Epidermal melanocyte (primary cell): ENCODE measurements around the gene FIBCD1.
"Not testable (repeated sequence)": the region's sequence is repeated elsewhere in the genome, so short reads cannot be mapped to it uniquely, and the experiment has no call there.

Source experiments
- DNase-seq: peaks from one replicate; pipeline ENCODE4 v3.0.0; 2011; ENCODE audit warnings: low spot score; ENCODE audit not compliant: insufficient read length

FIBCD1 gene

DNA sequence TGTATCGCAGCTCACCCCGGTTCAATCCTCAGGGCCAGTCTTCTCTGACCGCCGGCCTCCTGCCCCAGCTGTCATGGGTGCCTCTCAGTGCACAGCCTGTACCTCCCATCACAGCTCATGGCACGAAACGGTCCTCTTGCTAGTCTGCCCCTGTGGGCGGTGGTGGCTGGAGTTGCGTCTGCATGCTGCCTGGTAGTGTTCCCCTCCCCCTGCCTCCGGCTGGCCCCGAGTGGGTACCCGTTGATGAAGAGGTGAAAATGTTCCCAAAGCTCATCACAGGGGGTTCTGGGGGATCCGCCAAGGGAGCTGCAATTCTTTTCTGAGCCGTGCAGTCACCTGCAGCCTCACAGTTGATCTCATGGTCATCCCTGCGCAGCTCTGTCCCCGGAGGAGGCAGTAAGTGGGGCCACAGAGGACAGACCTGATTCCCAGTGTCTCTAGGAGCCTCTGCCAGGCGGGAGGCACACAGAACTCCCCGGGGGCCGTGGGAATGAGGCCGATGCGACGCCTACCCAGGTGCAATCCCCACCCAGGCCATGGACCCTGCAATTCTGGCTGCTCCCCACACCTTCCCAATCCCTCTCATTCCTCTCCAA is 34.7 kb upstream of the FIBCD1 start:
- no peak for DNase-seq

DNA sequence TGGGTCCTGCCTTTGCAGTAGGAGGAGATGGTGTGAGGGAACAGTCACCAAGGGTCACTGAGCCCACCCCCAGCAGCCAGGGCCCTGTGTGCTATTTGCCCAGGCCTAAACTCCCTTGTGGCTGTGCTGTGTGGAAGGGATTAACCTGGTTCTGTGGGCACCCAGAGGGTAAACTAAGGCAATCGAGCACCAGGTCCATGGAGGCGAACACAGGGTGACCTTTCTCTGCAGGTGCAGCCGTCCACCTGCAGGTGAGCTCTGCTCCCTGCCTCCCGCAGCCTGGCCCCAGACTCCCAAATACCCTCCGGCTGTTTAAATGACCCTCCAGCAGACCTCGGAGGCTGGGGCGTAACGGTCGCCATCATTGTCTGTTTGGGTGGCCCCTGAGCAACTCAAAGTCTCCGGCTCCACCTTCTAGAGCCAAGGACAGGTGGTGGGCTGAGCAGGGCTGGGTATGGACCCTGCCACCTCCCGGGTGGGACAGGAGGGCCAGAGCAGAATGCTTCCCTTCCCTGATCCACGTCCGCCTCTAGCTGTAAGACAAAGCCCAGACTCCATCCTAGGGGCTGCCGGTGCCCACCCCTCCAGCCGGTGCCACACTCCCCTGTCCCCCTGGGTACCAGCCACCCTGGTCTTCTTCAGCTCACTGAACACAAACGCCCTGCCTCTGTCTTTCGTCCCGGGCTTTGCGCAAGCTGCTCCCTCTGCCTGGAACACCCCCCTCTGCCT is 34.1 kb upstream of the FIBCD1 start:
- DNase-seq, result no peak

DNA sequence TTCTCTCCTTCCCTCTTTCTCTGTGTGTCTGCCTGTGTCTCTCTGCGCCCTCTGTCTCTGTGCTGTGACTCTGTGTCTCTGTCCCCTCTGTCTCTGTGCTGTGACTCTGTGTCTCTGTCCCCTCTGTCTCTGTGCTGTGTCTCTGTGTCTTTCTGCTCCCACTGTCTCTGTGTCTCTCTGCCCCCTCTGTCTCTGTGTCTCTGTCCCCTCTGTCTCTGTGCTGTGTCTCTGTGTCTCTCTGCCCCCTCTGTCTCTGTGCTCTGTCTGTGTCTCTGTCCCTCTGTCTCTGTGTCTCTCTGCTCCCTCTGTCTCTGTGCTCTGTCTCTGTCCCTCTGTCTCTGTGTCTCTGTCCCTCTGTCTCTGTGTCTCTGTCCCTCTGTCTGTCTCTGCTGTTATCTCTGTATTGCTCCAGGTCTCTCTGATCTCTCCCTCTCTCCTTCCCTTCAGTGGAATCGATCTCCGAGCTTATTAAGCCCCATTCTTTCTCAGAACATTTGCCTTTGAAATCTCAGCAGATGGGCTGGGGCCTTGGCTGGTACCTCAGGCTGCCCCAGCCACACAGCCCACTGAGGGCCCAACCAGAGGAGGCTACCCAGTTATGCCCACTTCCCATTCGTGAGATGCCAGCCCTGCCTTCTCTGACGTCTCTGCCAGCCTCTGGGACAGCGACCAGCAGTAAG is 33.4 kb upstream of the FIBCD1 start:
- DNase-seq, result no peak

DNA sequence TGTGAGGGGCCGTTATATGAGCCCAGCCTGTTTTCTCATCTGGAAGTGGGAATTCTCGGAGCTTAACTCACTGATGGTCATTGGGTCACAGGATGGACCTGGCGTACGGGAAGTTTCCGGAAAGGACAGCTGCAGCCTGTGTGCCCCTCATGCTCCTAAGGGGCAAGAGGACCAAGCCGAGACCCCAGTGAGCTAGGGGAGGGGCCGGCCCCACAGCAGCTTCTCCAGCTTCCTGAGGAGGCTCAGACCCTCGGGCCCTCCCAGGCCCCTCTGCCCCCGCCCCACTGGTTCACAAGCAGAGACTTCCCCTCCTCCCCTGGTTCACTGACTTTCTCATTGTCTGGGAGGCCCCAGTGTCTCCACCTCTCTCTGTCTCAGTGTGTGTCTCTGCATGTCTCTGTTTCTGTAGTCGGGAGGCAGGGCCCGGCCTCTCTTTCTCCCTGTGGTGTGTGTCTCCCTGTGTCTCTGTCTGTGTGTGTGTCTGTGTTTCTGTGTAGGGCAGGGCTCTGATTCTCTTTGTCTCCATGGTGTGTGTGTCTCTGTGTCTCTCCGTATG is 32.3 kb upstream of the FIBCD1 start:
- DNase-seq, result no peak

DNA sequence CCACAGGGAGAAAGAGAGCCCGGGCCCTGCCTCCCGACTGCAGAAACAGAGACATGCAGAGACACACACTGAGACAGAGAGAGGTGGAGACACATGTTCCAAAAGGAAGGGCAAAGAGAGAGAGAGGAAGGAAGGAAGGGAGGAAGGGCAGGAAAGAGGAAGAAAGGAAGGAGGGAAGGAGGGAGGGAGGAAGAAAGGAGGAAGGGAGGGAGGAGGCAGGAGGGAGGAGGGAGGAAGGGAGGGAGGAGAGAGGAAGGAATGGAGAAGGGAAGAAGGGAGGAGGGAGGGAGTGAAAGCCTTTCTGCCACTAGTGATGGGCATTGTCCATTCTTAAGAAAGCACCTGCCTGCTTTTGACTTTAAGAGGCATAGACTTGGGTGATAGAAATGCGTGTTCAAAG is 31.8 kb upstream of the FIBCD1 start:
- DNase-seq, result no peak

DNA sequence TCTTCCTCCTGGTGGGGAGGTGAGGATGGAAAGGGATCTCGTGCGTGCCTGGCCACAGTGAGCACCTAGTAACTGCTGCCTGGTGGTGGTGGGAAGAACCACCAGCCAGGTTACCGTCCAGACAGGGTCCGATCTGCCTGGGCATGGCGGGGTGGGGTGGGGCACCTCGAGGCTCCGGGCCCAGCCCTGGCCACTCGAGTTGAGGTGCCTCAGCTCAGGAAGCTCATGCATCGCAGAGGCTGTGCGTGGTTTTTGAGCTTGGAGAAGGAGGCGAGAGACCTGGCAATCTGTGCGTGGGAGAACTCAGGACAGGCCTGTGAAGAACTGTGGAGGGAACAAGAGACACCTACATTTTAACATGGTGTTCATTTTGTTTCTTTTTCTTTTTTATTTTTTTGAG is 31.0 kb upstream of the FIBCD1 start:
- DNase-seq, result no peak

DNA sequence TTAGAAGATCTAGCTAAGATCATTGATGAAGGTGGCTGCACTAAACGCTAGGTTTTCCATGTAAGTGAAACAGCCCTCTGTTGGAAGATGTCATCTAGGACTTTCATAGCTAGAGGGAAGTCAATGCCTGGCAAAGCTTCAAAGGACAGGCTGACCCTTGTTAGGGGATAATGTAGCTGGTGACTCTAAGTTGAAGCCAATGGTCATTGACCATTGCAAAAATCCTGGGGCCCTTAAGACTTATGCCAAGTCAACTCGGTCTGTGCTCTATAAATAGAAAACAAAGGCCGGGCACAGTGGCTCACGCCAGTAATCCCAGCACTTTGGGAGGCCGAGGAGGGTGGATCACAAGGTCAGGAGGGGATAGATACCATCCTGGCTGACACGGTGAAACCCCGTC is 26.6 kb upstream of the FIBCD1 start:
- no peak for DNase-seq

DNA sequence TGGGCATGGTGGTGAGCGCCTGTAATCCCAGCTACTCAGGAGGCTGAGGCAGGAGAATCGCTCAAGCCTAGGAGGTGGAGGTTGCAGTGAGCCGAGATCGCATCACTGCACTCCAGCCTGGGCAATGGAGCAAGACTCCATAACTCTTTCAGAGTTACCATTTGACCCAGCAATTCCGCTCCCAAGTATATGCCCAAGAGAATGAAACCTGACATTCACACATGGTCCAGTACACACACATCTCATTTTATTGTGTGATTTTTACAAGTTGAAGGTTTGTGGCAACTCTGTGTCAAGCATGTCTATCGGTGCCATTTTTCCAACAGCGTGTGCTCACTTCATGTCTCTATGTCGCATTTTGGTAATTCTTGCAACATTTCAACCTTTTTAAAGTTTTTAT is 24.9 kb upstream of the FIBCD1 start:
- no peak for DNase-seq

DNA sequence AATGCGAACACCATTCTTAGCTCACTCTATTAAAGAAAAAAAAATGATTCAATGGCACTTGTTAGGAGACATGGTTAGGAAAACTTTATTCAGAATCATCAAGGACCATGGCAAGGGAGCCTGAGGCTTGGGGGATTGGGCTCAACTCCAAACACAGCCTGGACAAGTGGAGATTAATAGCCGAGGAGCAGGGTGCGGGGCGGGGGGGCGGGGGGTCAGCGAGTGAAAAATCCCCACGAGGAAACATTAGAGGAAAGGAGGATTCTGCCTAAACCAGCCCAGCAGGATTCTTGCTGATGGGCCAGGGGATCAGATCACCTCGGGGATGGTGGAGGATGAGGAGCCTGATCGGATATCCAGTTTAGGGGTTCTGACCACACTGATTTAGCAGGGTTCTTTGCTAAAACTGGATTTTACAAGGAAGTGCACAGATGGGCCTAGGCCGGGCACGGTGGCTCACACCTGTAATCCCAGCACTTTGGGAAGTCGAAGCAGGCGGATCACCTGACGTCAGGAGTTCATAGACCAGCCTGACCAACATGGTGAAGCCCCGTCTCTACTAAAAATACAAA is 24.4 kb upstream of the FIBCD1 start:
- no peak for DNase-seq

DNA sequence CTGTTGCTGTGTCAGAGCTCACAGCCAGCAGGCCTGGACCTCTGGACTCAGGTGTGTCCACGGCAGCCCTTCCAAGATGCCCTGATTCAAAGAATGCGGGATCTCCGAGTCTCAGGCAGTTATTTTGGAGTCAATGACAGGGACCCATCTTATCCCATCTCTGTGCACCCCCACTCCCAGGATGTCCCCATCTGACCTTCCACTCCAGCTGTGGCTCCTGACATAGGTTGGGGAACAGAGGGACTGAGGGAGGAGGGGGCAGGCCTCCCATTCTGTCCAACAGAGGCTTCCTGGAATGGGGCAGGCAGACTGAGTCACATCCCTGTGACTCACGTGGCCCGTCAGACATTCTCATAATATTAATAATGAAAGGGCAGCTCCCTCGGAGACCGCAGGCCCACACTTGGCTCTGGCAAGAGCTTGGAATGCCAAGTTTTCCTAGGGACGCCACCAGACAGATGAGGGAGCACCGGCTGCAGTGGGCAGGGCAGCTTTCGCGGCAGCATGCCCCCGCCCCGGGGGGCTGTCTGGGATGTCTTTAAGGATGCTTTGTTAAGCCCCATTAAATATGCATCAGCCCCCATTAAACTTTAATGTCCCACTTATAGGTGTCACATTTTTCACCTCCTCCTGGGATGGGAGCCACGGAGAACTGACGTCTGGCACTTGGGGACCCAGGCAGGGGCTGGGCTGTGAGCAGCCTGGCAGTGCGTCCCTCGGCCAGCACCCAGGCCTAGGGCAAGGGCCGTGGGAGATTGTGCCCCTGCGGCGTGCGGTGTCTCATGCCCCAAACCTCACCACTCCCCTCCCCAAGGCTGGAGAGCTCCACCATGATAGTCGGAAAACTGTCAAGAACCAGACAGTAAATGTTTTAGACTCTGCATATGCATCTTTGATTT is 23.6 kb upstream of the FIBCD1 start:
- DNase-seq, result peak; percentile 97

DNA sequence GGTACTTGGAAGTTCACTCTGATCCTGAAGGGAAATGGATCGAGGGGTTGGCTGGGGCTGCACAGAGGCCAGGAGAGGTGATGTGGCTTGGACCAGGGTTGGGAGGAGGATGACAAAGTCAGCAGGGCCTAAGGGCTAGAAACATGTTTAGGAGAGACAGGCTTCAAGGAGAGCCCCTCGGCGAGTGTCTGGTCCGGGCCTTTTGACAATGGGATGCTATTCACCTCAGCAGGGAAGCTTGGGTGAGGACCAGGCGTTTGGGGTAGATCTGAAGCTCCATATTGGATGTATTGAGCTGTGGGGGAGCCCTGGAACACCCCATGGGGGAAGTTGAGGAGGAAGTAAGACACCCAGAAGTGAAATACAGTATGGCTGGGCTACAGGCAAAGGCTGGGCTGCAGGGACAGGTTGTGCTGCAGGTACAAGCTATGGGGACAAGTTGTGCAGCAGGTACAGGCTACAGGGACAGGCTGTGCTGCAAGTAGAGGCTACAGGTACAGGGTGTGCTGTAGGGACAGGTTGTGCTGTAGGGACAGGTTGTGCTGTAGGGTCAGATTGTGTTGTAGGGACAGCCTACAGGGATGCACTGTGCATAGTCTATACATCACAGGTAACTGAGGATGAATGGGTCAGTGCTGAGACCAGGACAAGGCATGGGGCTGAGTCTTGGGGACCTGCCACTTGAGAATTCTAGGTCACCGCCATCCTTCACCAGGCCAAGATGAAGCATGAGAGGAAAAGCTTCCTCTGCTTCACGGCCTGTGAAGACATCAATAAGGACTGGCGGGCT is 22.7 kb upstream of the FIBCD1 start:
- no peak for DNase-seq

DNA sequence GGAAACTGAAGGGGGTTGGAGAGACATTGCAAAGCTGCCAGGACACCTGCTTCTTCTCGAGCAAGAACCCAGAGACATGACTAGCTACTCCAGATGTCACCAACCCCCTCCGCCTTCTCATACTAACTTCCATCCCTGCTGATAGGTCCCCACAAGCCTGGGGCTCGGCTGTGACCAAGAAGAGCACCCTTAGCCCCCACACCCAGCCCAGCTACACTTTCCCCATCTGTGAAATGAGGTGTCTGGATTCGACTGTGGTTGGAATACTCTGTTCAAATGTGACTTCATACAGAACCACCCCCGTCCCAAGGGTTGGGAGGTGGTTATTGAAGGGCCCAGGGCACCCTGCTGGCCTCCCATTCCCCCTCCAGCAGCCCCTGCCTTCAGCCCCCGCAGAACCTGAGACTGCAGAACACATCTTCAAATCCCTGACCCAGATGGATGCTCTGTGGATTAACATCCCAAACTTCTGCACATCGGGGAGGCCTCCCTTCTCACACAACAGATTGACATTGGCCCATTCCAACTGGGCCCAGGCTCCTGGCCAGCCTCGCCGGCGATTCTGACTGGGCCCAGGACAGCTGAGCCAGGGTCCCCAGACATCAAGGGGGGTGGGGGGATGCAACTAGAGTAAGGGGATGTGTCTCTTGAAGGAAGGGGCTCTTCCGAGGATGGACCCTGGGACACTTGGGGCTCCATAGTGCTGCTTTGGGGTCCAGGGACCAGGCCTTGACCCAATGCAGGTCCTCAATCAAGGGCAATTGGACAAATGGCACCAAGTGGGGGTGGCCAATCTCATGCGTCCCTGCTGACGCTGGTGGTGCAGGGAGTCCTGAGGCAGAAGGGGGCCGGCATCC is 21.7 kb upstream of the FIBCD1 start:
- DNase-seq, result no peak

DNA sequence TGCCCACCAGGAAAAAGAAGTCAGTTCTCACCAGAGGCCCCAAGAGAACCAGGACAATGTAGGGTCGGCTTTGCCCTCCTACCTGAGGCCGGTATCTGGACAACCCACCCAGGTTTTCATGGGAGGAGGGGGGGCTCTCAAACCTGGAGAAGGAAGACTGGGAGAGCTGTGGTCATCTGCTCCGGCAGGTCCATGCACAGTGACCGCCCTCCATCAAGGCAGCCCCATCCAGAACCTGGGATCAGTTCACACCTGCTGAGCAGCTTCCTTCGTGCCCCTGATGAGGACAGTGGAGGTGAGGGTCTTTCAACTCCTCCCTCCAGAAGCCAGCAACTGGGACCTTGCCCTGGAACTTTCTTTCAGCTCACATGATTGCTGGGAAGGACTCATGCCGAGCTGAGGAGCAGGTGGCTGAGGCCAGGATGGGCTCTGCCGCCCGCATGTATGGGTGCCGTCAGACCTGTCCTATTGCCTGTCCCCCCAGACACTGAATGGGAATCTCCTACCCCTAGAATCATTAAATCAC is 20.8 kb upstream of the FIBCD1 start:
- no peak for DNase-seq

DNA sequence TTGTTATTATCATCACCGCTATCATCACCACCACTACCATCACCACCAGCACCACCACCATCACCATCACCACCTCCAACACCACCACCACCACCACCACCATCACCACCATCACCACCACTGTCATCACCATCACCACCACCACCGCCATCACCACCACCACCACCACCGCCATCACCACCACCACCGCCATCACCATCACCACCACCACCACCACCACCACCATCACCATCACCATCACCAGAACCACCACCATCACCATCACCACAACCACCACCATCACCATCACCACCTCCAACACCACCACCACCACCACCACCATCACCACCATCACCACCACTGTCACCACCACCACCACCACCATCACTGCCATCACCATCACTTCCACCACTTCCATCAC is 19.5 kb upstream of the FIBCD1 start:
- not testable (repeated sequence) for DNase-seq

DNA sequence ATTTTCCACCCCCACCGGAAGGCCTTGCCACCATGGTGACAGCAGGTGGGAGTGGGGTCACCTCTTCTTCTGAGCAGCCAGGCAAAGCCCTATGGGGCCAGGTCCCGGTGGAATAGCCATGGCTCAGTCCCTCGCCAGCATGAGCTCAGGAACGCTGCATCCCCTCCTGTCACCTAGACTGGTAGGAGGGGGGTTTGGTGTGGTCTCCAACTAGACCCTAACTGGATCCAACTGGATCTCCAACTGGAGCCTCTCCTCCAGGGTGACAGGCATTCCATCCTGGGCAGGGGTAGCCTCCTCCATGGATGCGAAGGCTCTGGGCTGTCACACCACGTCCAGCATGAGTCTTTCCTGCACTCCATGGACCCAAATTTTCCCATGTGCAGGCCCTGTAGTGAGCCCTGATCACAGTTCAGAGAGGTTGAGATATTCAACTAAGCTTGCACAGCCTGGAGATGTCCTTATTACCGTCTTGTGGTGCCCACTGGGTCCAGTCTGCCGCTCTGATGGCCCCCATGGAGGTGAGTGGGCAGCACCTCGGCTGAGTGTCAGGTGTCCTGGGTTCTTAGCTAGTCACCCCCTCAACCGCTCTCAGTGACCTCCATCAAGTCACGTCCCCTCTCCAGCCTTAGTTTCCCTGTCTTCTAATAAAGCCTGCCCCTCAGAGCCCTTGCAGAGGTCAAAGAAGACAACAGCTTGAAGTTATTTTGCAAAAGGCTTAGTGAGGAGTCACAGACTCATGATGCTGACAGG is 18.6 kb upstream of the FIBCD1 start:
- DNase-seq, result no peak

DNA sequence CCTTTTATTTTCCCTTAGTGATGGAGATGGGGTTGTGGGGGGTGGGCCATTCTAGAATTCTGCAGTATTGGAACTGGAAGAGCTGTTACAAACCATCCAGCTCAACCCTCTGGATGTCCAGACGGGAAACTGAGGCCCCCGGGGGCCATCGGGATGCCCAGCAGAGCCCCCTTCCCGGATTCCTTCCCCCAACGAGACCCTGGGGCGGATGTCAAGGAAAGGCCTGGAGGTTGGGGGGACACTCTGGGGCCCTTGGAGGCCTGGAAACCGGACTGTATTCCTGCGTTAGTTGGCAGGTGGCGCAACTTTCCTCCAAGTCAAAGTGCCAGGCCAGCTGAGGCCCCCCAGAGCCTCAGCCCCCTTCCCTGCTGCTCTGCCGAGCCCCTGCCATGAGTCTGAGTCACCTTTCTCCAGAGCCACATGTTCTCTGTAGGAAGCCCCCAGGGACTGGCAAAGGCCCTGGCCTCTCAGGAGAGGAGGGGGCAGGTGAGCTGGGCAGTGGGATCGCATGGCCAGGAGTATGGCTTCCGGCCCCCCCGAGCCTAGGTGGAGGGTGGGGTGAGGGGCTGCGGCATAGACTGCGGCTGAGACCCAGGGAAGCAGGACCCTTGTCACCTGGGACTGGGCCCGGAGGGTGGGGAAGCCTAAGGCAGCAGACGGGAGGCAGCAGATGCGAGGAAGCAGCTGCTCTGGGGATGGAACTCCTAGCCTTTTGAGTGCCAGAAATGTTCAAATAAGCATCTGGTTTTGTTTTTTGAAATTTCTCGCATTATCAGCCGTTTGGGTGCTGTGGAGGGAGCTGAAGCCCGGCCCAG is 17.8 kb upstream of the FIBCD1 start:
- no peak for DNase-seq

DNA sequence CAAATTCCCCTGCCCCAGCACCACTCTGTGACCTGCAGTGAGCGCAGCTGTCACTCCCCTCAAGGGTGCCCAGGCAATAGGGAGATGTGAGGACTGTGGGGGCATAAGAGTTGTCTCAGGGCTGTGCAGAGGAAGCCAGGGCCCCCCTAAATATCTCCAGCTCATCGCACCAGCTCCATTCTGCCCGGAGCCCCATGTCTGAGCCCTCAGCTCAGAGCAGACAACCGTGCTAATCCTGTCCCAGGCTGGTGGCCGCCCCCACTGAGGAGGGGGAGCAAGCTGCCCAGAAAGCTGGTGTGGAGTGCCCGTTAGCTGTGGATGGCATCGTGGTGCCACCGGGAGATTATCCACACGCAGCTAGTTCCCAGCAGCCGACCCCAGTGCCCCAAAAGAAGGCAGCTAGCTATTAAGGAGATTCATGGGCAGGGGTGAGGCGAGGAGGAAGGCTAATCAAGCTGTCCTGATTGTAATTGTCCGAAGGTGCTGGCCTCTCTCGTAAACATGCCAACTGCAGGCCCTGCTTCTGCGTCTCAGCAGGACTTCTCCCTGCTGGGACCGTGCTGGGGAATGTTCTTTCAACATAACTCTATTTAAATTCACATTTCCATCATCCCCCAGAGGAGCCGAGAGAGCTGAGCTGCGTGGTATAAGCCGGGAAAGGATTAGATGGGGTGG is 17.0 kb upstream of the FIBCD1 start:
- DNase-seq, result no peak
